Measurements from ENCODE around the gene CCDC88C.

DNA sequence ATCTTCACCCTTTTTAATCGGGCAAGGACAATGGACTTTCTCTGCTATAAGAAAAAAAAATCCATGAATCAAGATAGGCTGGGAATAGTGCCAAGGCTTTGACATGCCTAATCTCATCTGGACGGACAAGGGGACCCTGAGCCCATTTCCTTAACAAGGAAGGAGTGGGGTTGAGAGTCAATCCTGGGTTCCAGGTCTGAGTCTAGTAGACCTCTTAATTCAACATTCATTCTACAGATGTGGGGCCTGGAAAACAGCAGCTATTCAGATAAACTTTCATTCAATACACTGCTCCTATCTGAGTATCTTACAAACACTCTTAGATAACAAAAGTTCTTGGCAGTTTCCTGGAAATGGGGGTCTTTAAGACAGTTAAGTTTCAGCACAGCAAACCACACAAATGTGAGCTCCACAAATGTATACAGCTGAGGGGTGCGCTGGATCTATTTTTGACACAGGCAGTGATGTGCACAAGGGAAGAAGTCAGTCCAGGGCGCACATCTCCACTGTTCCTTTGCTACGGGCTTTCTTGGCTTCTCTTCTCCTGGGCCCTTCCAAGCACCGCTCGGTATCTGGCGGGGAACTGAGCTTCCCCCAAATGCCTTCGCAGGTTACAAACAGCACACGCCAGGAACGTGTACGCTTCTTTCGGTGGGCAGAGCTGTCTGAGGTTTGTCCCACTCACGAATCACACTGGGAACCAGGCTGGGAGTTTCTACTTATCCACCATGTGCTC is 90.9 kb downstream of the CCDC88C start:
- TF ChIP-seq CTCF (IDR thresholded peaks at IDR 0.05; ENCODE audit: low read length) (no peak), EZH2 (IDR thresholded peaks at IDR 0.05; ENCODE audit: borderline replicate concordance, low read length) (no peak)
